Ovary (tissue), 9 donors: Measurements from ENCODE around the gene LMOD2. TPM values are rescaled to one million over a fixed set of nuclear protein-coding genes. Genes with fewer than 3 reads are reported as not detected.

Experiments used
- DNase-seq, 5 donors: peaks; one replicate each; pipeline ENCODE4 v3.0.0-alpha.2; 2019 to 2020
- H3K27ac ChIP-seq, 2 donors: fragments of 200-600 bp; one replicate each; pipeline versions ENCODE4 v1.5.1 to v1.8.0; 2019 to 2022
- H3K27me3 ChIP-seq: fragments of 200-600 bp; one replicate; pipeline ENCODE4 v1.8.0; 2022
- H3K36me3 ChIP-seq: fragments of 200-600 bp; sonication (generic); one replicate; pipeline ENCODE4 v1.5.1; 2019
- H3K4me1 ChIP-seq: one replicate; pipeline ENCODE4 v1.8.1; 2013; ENCODE audit warnings: mild to moderate bottlenecking, moderate library complexity; ENCODE audit not compliant: insufficient read depth
- H3K4me3 ChIP-seq: fragments of 200-600 bp; sonication (generic); one replicate; pipeline ENCODE4 v1.5.1; 2017
- H3K9me3 ChIP-seq, 2 donors: fragments of 200-600 bp in 1 of 2; sonication (generic) in 1 of 2; one replicate each; pipeline versions ENCODE4 v1.5.1 to v1.8.1; 2013 to 2019; ENCODE audit warnings: mild to moderate bottlenecking in 1 of 2, moderate library complexity in 1 of 2
- EP300 ChIP-seq: sonication (generic); formaldehyde crosslinking; IDR thresholded peaks from one replicate; pipeline ENCODE4 v1.6.1; 2017; ENCODE audit warnings: antibody characterized with exemption
- POLR2A ChIP-seq: fragments of 450-650 bp; IDR thresholded peaks from one replicate; pipeline ENCODE4 v1.6.1; 2017; ENCODE audit warnings: antibody characterized with exemption, mild to moderate bottlenecking, moderate library complexity
- WGBS, 3 donors: extraction: QIAGEN DNeasy Blood & Tissue Kit in 1 of 3; methylation state at CpG; one replicate each; pipeline versions ENCODE4 v1.1.5 to v1.1.7; 2013 to 2017; 5-methylcytosine and 5-hydroxymethylcytosine counted together
- intact Hi-C, 4 donors: fragments of 100-400 bp; cut with DNase I; formaldehyde crosslinking; loops; one replicate each; pipeline versions ENCODE4 v1.11.0 to v1.15.1; 2022 to 2023
- polyA plus RNA-seq, 2 donors: library from polyadenylated mRNA; stranded (reverse); fragments of 200-250 nt in 1 of 2; fragments of 350-450 nt in 1 of 2; fragmentation: Illumina TruSeq in 1 of 2; extraction: RNeasy Lipid Tissue Mini Kit (QIAGEN cat#74804) in 1 of 2; gene quantifications; one replicate each; pipeline ENCODE4 v1.2.3, GENCODE V29; 2013 to 2014
- total RNA-seq, 7 donors: library from RNA; depleted of rRNA in 2 of 7; stranded (reverse); fragments of >200 nt in 2 of 7; fragmentation: NEBNext Ultra II Directional in 3 of 7; extraction: Animal tissue kit (Norgen Biotek cat#: 25700) in 3 of 7; gene quantifications; one replicate each; pipeline versions ENCODE4 v1.1.0 to v1.2.4, GENCODE V29; 2016 to 2023
- TF ChIP-seq, protein P1 (sequence below), 3 donors: fragments of 450-650 bp in 2 of 3; fragments of 200-600 bp in 1 of 3; IDR thresholded peaks; one replicate each; pipeline versions ENCODE4 v1.5.1 to v1.8.0; 2016 to 2022; ENCODE audit warnings: antibody characterized with exemption in 3 of 3, mild to moderate bottlenecking in 1 of 3
- donor health status: DM: no; HTN: no; CAD: no; lungs with moderate emphysema.
- donor health status: DM: no; HTN: no; CAD: no.
- donor health status: Bipolar disorder and iron deficiency.
- donor health status: DM: yes; HTN: yes; CAD: no.
- donor health status: DM: no; HTN: no; CAD: no.
- donor health status: DM: yes; HTN: yes; CAD: no.

LMOD2 gene
- total and polyA plus RNA-seq, 9 donors: 0.07 to 0.15 TPM; not detected in 7

DNA sequence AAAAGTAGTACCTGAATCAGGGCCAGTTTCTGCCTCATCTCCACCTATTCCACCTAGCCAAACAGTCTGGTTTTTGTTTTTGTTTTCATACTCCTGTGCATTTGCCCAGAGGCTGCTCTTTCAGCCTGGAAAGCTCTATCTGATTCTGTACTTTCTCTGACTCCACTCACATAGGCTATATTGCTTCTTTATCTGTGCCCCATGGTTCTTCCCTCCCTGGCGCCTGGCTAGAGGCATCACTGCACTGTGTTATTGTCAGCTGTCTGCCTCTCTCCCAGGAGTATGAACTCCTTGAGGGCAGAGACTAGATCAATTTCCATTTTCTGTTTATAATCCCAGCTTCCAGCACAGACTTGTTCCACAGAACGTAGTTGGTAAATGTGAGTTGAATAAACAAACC lies 5.1 kb upstream of the LMOD2 start:
- TF ChIP-seq EP300 (no peak), POLR2A (no peak)
- TF ChIP-seq, protein P1, sequence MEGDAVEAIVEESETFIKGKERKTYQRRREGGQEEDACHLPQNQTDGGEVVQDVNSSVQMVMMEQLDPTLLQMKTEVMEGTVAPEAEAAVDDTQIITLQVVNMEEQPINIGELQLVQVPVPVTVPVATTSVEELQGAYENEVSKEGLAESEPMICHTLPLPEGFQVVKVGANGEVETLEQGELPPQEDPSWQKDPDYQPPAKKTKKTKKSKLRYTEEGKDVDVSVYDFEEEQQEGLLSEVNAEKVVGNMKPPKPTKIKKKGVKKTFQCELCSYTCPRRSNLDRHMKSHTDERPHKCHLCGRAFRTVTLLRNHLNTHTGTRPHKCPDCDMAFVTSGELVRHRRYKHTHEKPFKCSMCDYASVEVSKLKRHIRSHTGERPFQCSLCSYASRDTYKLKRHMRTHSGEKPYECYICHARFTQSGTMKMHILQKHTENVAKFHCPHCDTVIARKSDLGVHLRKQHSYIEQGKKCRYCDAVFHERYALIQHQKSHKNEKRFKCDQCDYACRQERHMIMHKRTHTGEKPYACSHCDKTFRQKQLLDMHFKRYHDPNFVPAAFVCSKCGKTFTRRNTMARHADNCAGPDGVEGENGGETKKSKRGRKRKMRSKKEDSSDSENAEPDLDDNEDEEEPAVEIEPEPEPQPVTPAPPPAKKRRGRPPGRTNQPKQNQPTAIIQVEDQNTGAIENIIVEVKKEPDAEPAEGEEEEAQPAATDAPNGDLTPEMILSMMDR (IDR thresholded peaks at IDR 0.05): no peak
- 80 to 83% (median 81%) methylated on average over 2 of the region's 2 CpGs for WGBS, 3 donors
- Histone ChIP-seq H3K36me3 (no peaks in the 10 kb centered on the region), H3K9me3 (no peaks in the 10 kb centered on the region), H3K27ac (no peak overlapping the region), H3K4me3 (no peak overlapping the region), H3K27me3 (no peaks in the 10 kb centered on the region), H3K4me1 (peaks cover 2% of the 10 kb centered on the region)
- no peak for DNase-seq
- intact Hi-C loops: no loop called here

DNA sequence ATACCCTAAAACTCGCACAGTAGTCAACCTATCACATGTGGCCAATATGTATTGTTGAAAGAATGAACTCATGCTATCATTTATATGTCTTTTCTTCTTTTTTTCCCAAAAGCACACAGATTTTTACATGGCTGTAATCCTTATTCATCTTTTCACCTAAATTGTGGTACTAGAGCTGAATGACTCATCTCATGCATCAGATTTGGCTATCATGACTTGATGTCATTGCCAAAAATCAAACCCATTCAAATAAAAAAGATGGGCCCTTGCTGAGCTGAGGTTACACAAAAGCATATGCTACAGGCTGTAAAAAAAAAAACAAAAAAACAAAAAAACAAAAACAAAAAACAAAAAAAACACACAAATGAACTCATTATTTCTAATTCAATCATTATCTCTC lies 3.3 kb upstream of the LMOD2 start:
- no peak overlapping the region for H3K4me3 ChIP-seq
- H3K27ac ChIP-seq: no peak overlapping the region
- no peaks in the 10 kb centered on the region for H3K9me3 ChIP-seq
- DNase-seq: no peak
- WGBS, 3 donors: 95 to 98% (median 96%) methylated on average over 1 of the region's 1 CpG
- H3K27me3 ChIP-seq: no peaks in the 10 kb centered on the region
- no peaks in the 10 kb centered on the region for H3K4me1 ChIP-seq
- intact Hi-C loops: no loop called here
- H3K36me3 ChIP-seq: no peaks in the 10 kb centered on the region
- TF ChIP-seq, protein P1 (IDR thresholded peaks at IDR 0.05): no peak
- TF ChIP-seq POLR2A: no peak
- TF ChIP-seq EP300: no peak

DNA sequence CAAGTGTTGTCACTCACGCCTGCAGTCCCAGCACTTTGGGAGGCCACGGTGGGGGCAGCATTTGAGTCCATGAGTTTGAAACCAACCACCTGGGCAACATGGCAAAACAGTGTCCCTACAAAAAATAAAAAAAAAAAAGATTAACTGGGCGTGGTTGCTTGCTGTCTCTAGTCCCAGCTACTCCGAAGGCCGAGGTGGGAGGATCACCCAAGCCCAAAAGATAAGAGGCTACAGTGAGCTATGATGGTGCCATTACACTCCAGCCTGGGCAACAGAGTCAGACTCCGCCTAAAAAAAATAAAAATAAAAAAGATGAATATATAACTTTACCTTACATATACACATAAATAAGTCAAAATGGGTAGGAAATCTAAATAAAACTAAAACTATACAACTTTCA lies 2.5 kb upstream of the LMOD2 start:
- no peak for DNase-seq
- no peak overlapping the region for H3K27ac ChIP-seq
- no peaks in the 10 kb centered on the region for H3K27me3 ChIP-seq
- no peaks in the 10 kb centered on the region for H3K9me3 ChIP-seq
- TF ChIP-seq EP300 (no peak), POLR2A (no peak)
- TF ChIP-seq, protein P1 (IDR thresholded peaks at IDR 0.05): no peak
- WGBS, 3 donors: 83 to 91% (median 86%) methylated on average over 6 of the region's 6 CpGs
- no peaks in the 10 kb centered on the region for H3K4me1 ChIP-seq
- no peak overlapping the region for H3K4me3 ChIP-seq
- intact Hi-C loops: no loop called here
- no peaks in the 10 kb centered on the region for H3K36me3 ChIP-seq

DNA sequence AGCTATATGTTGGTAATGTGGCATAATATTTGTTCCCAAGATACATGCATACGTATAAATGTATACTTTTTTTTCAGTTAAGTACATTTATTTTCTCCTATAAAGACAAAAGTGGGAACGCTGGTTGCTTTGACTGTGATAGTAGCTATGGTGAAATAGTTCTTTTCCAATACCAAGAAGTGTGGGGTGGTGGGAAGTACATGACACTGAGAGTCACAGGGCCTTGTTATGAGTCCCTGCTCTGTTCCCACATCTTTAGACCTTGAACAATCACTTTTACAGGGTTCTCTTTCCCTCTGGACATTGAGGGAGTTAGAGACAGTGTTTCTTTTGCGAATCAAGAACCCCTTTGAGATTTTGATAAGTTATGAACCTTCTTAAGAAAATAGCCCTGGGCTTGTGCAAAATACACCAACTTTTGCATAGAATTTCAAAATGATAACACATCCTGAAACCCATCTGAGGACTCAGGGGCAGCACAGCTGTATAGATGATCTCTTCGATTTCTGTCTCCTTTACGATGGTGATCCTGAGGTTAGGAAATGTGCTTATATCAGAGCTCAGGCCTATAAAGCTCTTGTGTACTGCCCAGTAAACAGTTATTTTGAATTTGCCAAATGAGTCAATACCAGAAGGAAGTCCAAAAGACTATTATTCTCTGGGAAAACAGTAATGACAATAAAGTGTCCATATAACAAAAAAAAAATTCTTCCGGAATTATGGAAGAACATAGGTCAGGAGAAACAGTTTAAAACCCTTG lies 1.1 kb downstream of the LMOD2 start:
- Histone ChIP-seq H3K4me3 (no peak overlapping the region), H3K27me3 (no peaks in the 10 kb centered on the region), H3K36me3 (no peaks in the 10 kb centered on the region), H3K9me3 (no peaks in the 10 kb centered on the region), H3K4me1 (no peaks in the 10 kb centered on the region), H3K27ac (no peak overlapping the region)
- no peak for DNase-seq
- intact Hi-C loops: no loop called here
- TF ChIP-seq EP300: no peak
- TF ChIP-seq POLR2A: no peak
- TF ChIP-seq, protein P1 (IDR thresholded peaks at IDR 0.05): no peak
- WGBS, 3 donors: 93 to 94% (median 93%) methylated on average over 6 of the region's 6 CpGs
